HepG2 (cell line): ENCODE measurements around the gene SPECC1L. TPM values are rescaled to one million over a fixed set of nuclear protein-coding genes. Genes with fewer than 3 reads are reported as not detected.
"Not testable (repeated sequence)": the region's sequence is repeated elsewhere in the genome, so short reads cannot be mapped to it uniquely, and the experiment has no call there.

Source experiments
- ATAC-seq: fragments of 200-7000 bp; cut with Tn5 transposase; 3 replicates; pipeline ENCODE4 v1.9.1; 2020; ENCODE audit warnings: mild to moderate bottlenecking, moderate library complexity
- BruUV-seq: library from RNA; stranded (reverse); fragments of 400-500 nt; replicated peaks from 2 replicates; lab custom pipeline; 2021; lab: Mats Ljungman, UMichigan
- CTCF ChIA-PET: fragments of 300-600 bp; formaldehyde crosslinking; extraction: SDS; loops from one replicate; lab custom pipeline; 2021; ENCODE audit warnings: low total read pairs, inconsistent platforms, low intra/inter-chr PET ratio; lab: Yijun Ruan, JAX
- POLR2A ChIA-PET: fragments of 350-600 bp; sonication (Branson Sonifier 250); formaldehyde crosslinking; loops from one replicate; lab custom pipeline; 2020; ENCODE audit warnings: antibody characterized with exemption, inconsistent platforms; lab: Yijun Ruan, JAX
- DNase-seq: peaks from one replicate; pipeline ENCODE4 v3.0.0-alpha.2; 2015; ENCODE audit warnings: low spot score
- FAIRE-seq: peaks from 3 replicates; lab custom pipeline; 2011; peaks lifted over from hg19 to GRCh38; lab: Jason Lieb, UNC
- H2AFZ ChIP-seq: one replicate; pipeline ENCODE4 v1.6.1; 2011; ENCODE audit warnings: low read length, inconsistent platforms
- H3K27ac ChIP-seq: fragments of 300-600 bp; 3 replicates; pipeline ENCODE4 v1.8.0; 2011; ENCODE audit warnings: mixed run types, mild to moderate bottlenecking, mixed read lengths, low read length, inconsistent platforms; ENCODE audit not compliant: insufficient read depth; ENCODE audit errors: extremely low read length
- H3K27me3 ChIP-seq, 2 experiments: fragments of 200-600 bp in 1 of 2; 2 replicates in 1 of 2; 3 replicates in 1 of 2; pipeline versions ENCODE4 v1.6.0 to v1.8.0; 2011; ENCODE audit warnings: low read length in 2 of 2, mild to moderate bottlenecking in 2 of 2, moderate library complexity in 2 of 2, inconsistent platforms in 1 of 2; ENCODE audit not compliant: insufficient read depth in 2 of 2, control insufficient read depth in 1 of 2
- H3K36me3 ChIP-seq, 2 experiments: fragments of 200-600 bp in 1 of 2; replicated peaks in 1 of 2; 2 replicates in 1 of 2; 3 replicates in 1 of 2; pipeline versions ENCODE4 v1.5.1 to v1.8.0; 2011; ENCODE audit warnings: low read length in 2 of 2, inconsistent platforms in 1 of 2; ENCODE audit not compliant: insufficient read depth in 2 of 2, control insufficient read depth in 1 of 2
- H3K4me1 ChIP-seq: 2 replicates; pipeline ENCODE4 v1.5.1; 2012; ENCODE audit warnings: low read length, inconsistent platforms; ENCODE audit not compliant: insufficient read depth
- H3K4me2 ChIP-seq: 2 replicates; pipeline ENCODE4 v1.6.0; 2011; ENCODE audit warnings: low read depth, low read length, inconsistent platforms
- H3K4me3 ChIP-seq, 3 experiments: fragments of 200-600 bp in 1 of 3; sonication (generic), shearing (Covaris generic) in 1 of 3; replicated peaks in 1 of 3; 2 replicates each; pipeline ENCODE4 v1.5.1; 2011 to 2016; ENCODE audit warnings: low read length in 3 of 3, inconsistent platforms in 2 of 3, low read depth in 2 of 3, mild to moderate bottlenecking in 2 of 3, control low read depth in 1 of 3, mixed read lengths in 1 of 3; ENCODE audit not compliant: insufficient read depth in 1 of 3
- H3K79me2 ChIP-seq: one replicate; pipeline ENCODE4 v1.6.1; 2011; ENCODE audit warnings: low read length, inconsistent platforms; ENCODE audit not compliant: insufficient read depth
- H3K9ac ChIP-seq: 2 replicates; pipeline ENCODE4 v1.6.0; 2011; ENCODE audit warnings: mild to moderate bottlenecking, low read depth, low read length, inconsistent platforms; ENCODE audit not compliant: insufficient read depth
- H3K9me3 ChIP-seq: 2 replicates; pipeline ENCODE4 v1.5.1; 2012; ENCODE audit warnings: mild to moderate bottlenecking, low read length
- H4K20me1 ChIP-seq: 2 replicates; pipeline ENCODE4 v1.6.0; 2011; ENCODE audit warnings: inconsistent platforms, mild to moderate bottlenecking, low read length, moderate library complexity; ENCODE audit not compliant: insufficient read depth
- CEBPG ChIP-seq: IDR thresholded peaks from 2 replicates; pipeline ENCODE4 v1.6.1; 2016
- FLYWCH1 ChIP-seq: sonication (generic); formaldehyde crosslinking; IDR thresholded peaks from 2 replicates; pipeline ENCODE4 v1.8.1; 2023; ENCODE audit warnings: mild to moderate bottlenecking, missing genetic modification reagents
- JUND ChIP-seq: sonication (generic); formaldehyde crosslinking; IDR thresholded peaks from 2 replicates; pipeline ENCODE4 v1.8.0; 2022; ENCODE audit warnings: mild to moderate bottlenecking, missing genetic modification reagents
- SMARCE1 ChIP-seq: fragments of 450-650 bp; IDR thresholded peaks from 2 replicates; pipeline ENCODE4 v1.6.1; 2017; ENCODE audit warnings: borderline replicate concordance
- ZSCAN20 ChIP-seq: sonication (generic); formaldehyde crosslinking; IDR thresholded peaks from 2 replicates; pipeline ENCODE4 v1.4.0; 2020; ENCODE audit warnings: missing genetic modification reagents, mild to moderate bottlenecking, borderline replicate concordance
- WGBS: methylation state at CpG from one replicate; pipeline ENCODE4 v1.1.6; 2017; ENCODE audit warnings: low lambda C conversion rate; 5-methylcytosine and 5-hydroxymethylcytosine counted together
- in situ Hi-C: cut with HindIII; loops from 2 replicates; pipeline ENCODE4 v1.10.0; 2017; ENCODE audit warnings: low pct_unique_long_range_greater_than_20kb; ENCODE audit not compliant: extremely low pct_ligation_motif_present
- intact Hi-C: fragments of 100-400 bp; cut with micrococcal nuclease; formaldehyde crosslinking; loops from one replicate; pipeline ENCODE4 v1.10.0; 2022; ENCODE audit not compliant: unreplicated experiment
- polyA plus RNA-seq, 8 experiments: library from polyadenylated mRNA; depleted of rRNA in 3 of 8; stranded (reverse) in 7 of 8; unstranded in 1 of 8; fragments of >200 nt; fragmentation: Illumina TruSeq in 4 of 8; extraction: Trizol in 4 of 8; gene quantifications; 2 replicates each; pipeline versions ENCODE4 v1.2.1 to v1.2.3, GENCODE V29; 2011 to 2016; ENCODE audit warnings: low read depth in 4 of 8, missing spikeins in 1 of 8, mixed read lengths in 1 of 8; ENCODE audit not compliant: insufficient read depth in 1 of 8
- total RNA-seq, 5 experiments: library from RNA; depleted of rRNA; stranded (reverse); fragments of >200 nt; fragmentation: Illumina TruSeq; extraction: Trizol; gene quantifications; 2 replicates each; pipeline ENCODE4 v1.2.3, GENCODE V29; 2016; ENCODE audit warnings: low read depth in 1 of 5
- TF ChIP-seq, protein P1 (sequence below): sonication (generic); formaldehyde crosslinking; conservative IDR thresholded peaks from 2 replicates; pipeline ENCODE4 v1.8.0; 2022; ENCODE audit warnings: mild to moderate bottlenecking, moderate library complexity, missing genetic modification reagents
- TF ChIP-seq, protein P2 (sequence below): sonication (generic); formaldehyde crosslinking; IDR thresholded peaks from 2 replicates; pipeline ENCODE4 v1.5.0; 2020; ENCODE audit warnings: mild to moderate bottlenecking, missing genetic modification reagents, moderate library complexity

The SPECC1L gene
- total and polyA plus RNA-seq, 2 of the 13 experiments (the other 11 are each of a cell fraction or from before 2014, with no cell fraction given) = 14.1 to 30.3 TPM

DNA sequence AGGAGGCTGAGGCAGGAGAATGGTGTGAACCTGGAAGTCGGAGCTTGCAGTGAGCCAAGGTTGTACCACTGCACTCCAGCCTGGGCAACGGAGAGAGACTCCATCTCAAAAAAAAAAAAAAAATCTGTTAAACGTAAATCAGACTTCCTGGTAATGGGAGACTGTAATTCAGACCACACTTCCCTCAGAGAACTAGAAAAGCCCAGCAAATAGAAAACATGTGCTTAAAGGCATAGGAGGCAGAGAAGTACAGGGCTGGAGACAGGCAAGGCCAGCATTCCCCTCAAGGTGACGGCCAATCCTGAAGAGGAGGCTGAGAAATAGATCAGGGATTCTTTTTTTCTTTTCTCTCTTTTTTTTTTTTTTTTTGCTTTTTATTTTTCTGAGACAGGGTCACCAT is 34.0 kb upstream of the SPECC1L start:
- no peak overlapping the region for H3K9ac ChIP-seq
- H3K36me3 ChIP-seq = no peaks in the 10 kb centered on the region
- no peak for DNase-seq
- H3K4me1 ChIP-seq = peaks cover 13% of the 10 kb centered on the region; the same call in 1 of the 2 replicates
- POLR2A ChIA-PET = no interaction called here
- no peak overlapping the region for H3K4me2 ChIP-seq
- 72% methylated on average over 4 of the region's 4 CpGs for WGBS
- intact Hi-C loops (no loop called here), in situ Hi-C loops (no loop called here)
- H3K27ac ChIP-seq = no peak overlapping the region
- FAIRE-seq = no peak
- no peak overlapping the region for H2AFZ ChIP-seq
- H3K27me3 ChIP-seq = no peaks in the 10 kb centered on the region
- no peaks in the 10 kb centered on the region for H3K79me2 ChIP-seq
- no peaks in the 10 kb centered on the region for H3K9me3 ChIP-seq
- no peak for ATAC-seq
- BruUV-seq = no TSS peak
- CTCF ChIA-PET = no interaction called here
- no peaks in the 10 kb centered on the region for H4K20me1 ChIP-seq
- no peak for TF ChIP-seq FLYWCH1 (CRISPR knock-in tag)
- TF ChIP-seq CEBPG (CRISPR knock-in tag) = no peak
- TF ChIP-seq ZSCAN20 = no peak
- no peak for TF ChIP-seq SMARCE1
- TF ChIP-seq JUND (CRISPR knock-in tag) = no peak
- TF ChIP-seq, protein P1, sequence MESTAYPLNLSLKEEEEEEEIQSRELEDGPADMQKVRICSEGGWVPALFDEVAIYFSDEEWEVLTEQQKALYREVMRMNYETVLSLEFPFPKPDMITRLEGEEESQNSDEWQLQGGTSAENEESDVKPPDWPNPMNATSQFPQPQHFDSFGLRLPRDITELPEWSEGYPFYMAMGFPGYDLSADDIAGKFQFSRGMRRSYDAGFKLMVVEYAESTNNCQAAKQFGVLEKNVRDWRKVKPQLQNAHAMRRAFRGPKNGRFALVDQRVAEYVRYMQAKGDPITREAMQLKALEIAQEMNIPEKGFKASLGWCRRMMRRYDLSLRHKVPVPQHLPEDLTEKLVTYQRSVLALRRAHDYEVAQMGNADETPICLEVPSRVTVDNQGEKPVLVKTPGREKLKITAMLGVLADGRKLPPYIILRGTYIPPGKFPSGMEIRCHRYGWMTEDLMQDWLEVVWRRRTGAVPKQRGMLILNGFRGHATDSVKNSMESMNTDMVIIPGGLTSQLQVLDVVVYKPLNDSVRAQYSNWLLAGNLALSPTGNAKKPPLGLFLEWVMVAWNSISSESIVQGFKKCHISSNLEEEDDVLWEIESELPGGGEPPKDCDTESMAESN (CRISPR knock-in tag) = no peak
- TF ChIP-seq, protein P2, sequence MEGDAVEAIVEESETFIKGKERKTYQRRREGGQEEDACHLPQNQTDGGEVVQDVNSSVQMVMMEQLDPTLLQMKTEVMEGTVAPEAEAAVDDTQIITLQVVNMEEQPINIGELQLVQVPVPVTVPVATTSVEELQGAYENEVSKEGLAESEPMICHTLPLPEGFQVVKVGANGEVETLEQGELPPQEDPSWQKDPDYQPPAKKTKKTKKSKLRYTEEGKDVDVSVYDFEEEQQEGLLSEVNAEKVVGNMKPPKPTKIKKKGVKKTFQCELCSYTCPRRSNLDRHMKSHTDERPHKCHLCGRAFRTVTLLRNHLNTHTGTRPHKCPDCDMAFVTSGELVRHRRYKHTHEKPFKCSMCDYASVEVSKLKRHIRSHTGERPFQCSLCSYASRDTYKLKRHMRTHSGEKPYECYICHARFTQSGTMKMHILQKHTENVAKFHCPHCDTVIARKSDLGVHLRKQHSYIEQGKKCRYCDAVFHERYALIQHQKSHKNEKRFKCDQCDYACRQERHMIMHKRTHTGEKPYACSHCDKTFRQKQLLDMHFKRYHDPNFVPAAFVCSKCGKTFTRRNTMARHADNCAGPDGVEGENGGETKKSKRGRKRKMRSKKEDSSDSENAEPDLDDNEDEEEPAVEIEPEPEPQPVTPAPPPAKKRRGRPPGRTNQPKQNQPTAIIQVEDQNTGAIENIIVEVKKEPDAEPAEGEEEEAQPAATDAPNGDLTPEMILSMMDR (CRISPR knock-in tag) = no peak
- no peak overlapping the region for H3K4me3 ChIP-seq

DNA sequence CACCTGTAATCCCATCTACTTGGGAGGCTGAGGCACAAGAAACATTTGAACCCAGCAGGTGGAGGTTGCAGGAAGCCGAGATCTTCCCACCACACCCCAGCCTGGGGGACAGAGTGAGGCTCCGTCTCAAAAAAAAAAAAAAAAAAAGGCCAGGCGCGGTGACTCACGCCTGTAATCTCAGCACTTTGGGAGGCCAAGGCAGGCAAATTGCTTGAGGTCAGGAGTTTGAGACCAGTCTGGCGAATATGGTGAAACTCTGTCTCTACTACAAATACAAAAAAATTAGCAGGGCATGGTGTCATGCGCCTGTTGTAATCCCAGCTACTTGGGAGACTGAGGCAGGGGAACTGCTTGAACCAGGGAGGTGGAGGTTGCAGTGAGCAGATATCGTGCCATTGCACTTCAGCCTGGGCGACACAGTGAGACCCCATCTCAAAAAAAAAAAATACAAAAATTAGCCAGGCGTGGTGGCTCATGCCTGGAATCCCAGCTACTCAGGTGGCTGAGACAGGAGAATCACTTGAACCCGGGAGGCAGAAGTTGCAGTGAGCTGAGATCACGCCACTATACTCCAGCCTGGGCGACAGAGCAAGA is 32.4 kb upstream of the SPECC1L start:
- peaks cover 12% of the 10 kb centered on the region for H3K4me1 ChIP-seq
- FAIRE-seq, DNase-seq, ATAC-seq, H3K4me2 ChIP-seq, BruUV-seq, H3K79me2 ChIP-seq, H4K20me1 ChIP-seq, intact Hi-C loops, H3K36me3 ChIP-seq, H3K9me3 ChIP-seq, CTCF ChIA-PET, in situ Hi-C loops, H2AFZ ChIP-seq, H3K9ac ChIP-seq, POLR2A ChIA-PET, H3K27ac ChIP-seq, H3K4me3 ChIP-seq, H3K27me3 ChIP-seq: not testable (repeated sequence)
- WGBS = 89% methylated on average over 13 of the region's 13 CpGs
